ENCODE results near the gene FARP2.

DNA sequence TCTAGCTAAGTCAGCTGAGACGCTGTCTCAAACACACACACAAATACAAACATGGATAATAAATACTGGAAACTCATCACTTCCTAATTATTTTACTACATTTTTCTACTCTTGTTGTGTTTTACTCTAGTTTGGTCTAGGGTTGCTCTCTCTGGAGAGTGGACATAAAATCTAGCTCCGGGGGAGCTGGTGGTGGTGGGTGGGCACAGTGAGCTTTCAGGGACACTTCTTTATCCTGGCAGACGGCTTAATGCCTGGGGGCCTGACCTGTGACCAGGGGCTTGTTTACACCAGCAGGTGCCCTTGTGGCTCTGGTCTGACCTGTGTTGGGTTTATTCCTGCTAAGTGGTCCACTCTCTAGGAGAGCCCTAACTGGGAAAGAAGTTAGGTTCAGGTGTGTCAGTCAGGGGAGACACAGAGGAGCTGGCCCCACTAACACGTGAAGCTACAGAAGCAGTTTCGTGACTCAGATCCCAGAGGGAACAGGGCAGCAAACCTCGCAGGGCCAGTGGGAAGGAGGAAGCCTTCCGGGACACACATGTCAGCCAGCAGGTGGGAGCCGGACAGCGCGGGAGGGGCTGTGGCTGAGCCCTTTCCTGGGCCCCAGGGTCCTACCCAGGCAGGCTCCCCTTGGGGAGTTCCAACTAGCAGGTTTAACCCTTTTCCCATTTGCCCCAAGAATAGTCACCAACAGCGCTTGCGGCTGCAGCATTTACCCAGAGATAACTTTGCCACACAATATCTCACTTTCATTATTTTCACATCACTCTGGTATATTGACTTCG is 180.0 kb downstream of the FARP2 start:
- TF ChIP-seq, protein P1, sequence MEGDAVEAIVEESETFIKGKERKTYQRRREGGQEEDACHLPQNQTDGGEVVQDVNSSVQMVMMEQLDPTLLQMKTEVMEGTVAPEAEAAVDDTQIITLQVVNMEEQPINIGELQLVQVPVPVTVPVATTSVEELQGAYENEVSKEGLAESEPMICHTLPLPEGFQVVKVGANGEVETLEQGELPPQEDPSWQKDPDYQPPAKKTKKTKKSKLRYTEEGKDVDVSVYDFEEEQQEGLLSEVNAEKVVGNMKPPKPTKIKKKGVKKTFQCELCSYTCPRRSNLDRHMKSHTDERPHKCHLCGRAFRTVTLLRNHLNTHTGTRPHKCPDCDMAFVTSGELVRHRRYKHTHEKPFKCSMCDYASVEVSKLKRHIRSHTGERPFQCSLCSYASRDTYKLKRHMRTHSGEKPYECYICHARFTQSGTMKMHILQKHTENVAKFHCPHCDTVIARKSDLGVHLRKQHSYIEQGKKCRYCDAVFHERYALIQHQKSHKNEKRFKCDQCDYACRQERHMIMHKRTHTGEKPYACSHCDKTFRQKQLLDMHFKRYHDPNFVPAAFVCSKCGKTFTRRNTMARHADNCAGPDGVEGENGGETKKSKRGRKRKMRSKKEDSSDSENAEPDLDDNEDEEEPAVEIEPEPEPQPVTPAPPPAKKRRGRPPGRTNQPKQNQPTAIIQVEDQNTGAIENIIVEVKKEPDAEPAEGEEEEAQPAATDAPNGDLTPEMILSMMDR (IDR thresholded peaks at IDR 0.05), result no peak
- TF ChIP-seq EP300 (IDR thresholded peaks at IDR 0.05) (no peak), POLR2A (IDR thresholded peaks at IDR 0.05; ENCODE audit: low read depth) (no peak)

Measured in esophagus muscularis mucosa (tissue), 4 donors.